Vagina (tissue), 2 donors: ENCODE measurements around the gene OAS2. TPM values are rescaled to one million over a fixed set of nuclear protein-coding genes. Genes with fewer than 3 reads are reported as not detected.
"Not testable (repeated sequence)": the region's sequence is repeated elsewhere in the genome, so short reads cannot be mapped to it uniquely, and the experiment has no call there.

Experiments
- DNase-seq, 2 donors: peaks; one replicate each; pipeline ENCODE4 v3.0.0-alpha.2; 2017; ENCODE audit errors: extremely low spot score in 2 of 2
- H3K27ac ChIP-seq: fragments of 200-600 bp; sonication (generic); one replicate; pipeline ENCODE4 v1.5.1; 2019
- H3K27me3 ChIP-seq: fragments of 200-600 bp; sonication (generic); one replicate; pipeline ENCODE4 v1.5.1; 2019
- H3K36me3 ChIP-seq, 2 donors: fragments of 200-600 bp; sonication (generic); one replicate each; pipeline ENCODE4 v1.5.1; 2017 to 2019
- H3K4me1 ChIP-seq: fragments of 200-600 bp; sonication (generic); one replicate; pipeline ENCODE4 v1.5.1; 2019
- H3K4me3 ChIP-seq, 2 donors: fragments of 200-600 bp; sonication (generic); 1 replicate in 1 of 2; 2 replicates in 1 of 2; pipeline ENCODE4 v1.5.1; 2016 to 2019
- H3K9me3 ChIP-seq: fragments of 200-600 bp; sonication (generic); one replicate; pipeline ENCODE4 v1.5.1; 2019
- POLR2A ChIP-seq, 2 donors: fragments of 450-650 bp; IDR thresholded peaks; one replicate each; pipeline ENCODE4 v1.6.1; 2017; ENCODE audit warnings: antibody characterized with exemption in 2 of 2, mild to moderate bottlenecking in 2 of 2, moderate library complexity in 2 of 2
- POLR2AphosphoS5 ChIP-seq, 2 donors: sonication (generic); formaldehyde crosslinking; IDR thresholded peaks; one replicate each; pipeline ENCODE4 v1.9.0; 2017; ENCODE audit warnings: antibody characterized with exemption in 2 of 2, mild to moderate bottlenecking in 2 of 2, low read depth in 1 of 2; ENCODE audit not compliant: insufficient read depth in 1 of 2
- intact Hi-C: fragments of 100-400 bp; cut with DNase I; formaldehyde crosslinking; loops from one replicate; pipeline ENCODE4 v1.15.1; 2023
- total RNA-seq: library from RNA; depleted of rRNA; stranded (reverse); fragments of >200 nt; gene quantifications from one replicate; pipeline ENCODE4 v1.2.3, GENCODE V29; 2016
- TF ChIP-seq, protein P1 (sequence below), 3 experiments: fragments of 450-650 bp in 2 of 3; fragments of 200-600 bp in 1 of 3; sonication (generic) in 1 of 3; IDR thresholded peaks; one replicate each; pipeline ENCODE4 v1.5.1; 2017 to 2019; ENCODE audit warnings: antibody characterized with exemption in 3 of 3, mild to moderate bottlenecking in 2 of 3, moderate library complexity in 2 of 3

OAS2 gene
- total RNA-seq, 1 donor from 2014 or later = 14.0 TPM

DNA sequence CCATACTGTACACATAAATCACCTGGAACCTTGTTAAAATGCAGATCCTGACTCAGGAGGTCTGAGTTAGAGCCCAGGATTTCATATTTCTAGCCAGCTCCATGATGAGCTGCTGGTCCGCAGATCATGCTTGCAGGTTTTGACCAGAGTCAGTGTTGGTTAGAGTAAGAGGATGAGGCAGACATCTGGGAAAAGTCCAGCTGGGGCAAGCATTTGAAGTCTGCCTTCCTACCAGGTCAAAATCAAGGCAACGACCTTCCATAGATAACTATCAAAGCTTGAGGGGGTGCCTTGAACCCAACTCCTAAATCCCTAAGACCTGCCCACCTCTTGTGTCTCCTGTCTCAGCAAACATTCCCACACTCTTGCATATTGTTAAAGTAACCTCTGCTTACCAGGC lies 9.2 kb downstream of the OAS2 start:
- Histone ChIP-seq H3K27ac (no peak overlapping the region), H3K27me3 (no peaks in the 10 kb centered on the region), H3K36me3 (peaks cover 0 to 7% of the 10 kb centered on the region in 2 donors), H3K4me3 (no peak overlapping the region), H3K4me1 (peaks cover 6% of the 10 kb centered on the region), H3K9me3 (no peaks in the 10 kb centered on the region)
- DNase-seq = peak; percentile 54 to 64
- intact Hi-C loops = no loop called here
- TF ChIP-seq POLR2A (IDR thresholded peaks at IDR 0.05) (no peak), POLR2AphosphoS5 (IDR thresholded peaks at IDR 0.05; ENCODE audit: insufficient read depth in 1 of 2, low read depth in 1 of 2) (no peak)
- TF ChIP-seq, protein P1, sequence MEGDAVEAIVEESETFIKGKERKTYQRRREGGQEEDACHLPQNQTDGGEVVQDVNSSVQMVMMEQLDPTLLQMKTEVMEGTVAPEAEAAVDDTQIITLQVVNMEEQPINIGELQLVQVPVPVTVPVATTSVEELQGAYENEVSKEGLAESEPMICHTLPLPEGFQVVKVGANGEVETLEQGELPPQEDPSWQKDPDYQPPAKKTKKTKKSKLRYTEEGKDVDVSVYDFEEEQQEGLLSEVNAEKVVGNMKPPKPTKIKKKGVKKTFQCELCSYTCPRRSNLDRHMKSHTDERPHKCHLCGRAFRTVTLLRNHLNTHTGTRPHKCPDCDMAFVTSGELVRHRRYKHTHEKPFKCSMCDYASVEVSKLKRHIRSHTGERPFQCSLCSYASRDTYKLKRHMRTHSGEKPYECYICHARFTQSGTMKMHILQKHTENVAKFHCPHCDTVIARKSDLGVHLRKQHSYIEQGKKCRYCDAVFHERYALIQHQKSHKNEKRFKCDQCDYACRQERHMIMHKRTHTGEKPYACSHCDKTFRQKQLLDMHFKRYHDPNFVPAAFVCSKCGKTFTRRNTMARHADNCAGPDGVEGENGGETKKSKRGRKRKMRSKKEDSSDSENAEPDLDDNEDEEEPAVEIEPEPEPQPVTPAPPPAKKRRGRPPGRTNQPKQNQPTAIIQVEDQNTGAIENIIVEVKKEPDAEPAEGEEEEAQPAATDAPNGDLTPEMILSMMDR (IDR thresholded peaks at IDR 0.05) = no peak

DNA sequence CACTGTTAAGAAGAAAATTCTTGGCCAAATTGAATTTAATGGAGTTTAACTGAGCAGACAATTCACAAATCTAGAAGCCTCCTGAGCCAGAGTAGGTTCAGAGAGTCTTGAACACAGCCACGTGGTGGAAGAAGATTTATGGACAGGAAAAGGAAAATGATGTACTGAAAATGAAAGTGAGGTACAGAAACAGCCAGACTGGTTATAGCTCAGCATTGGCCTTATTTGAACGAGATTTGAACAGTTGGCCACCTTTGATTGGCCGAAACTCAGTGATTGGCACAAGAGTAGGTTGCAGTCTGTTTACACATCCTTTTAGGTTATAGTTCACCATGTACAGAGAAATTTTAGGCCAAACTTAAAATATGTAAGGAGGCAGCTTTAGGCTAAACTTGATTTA lies 9.9 kb downstream of the OAS2 start:
- peak in 1 of 2 donors; percentile 13 for DNase-seq

DNA sequence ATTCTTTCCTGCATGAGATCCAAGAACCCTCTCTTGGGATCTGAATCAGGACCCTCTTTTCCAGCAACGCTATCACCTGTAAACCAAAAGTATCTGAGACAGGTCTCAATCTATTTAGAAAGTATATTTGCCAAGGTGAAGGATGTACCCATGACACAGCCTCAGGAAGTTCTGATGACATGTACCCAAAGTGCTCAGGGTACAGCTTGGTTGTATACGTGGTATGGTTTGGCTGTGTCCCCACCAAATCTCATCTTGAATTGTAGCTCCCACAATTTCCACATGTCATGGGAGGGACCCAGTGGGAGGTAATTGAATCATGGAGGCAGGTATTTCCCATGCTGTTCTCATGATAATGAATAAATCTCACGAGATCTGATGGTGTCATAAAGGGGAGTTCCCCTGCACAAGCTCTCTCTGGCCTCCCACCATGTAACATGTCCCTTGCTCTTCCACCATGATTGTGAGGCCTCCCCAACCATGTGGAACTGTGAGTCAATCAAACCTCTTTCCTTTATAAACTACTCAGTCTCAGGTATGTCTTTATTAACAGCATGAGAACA lies 10.6 kb downstream of the OAS2 start:
- H3K4me3 ChIP-seq, H3K9me3 ChIP-seq, H3K27me3 ChIP-seq, intact Hi-C loops, H3K4me1 ChIP-seq, H3K36me3 ChIP-seq, H3K27ac ChIP-seq: not testable (repeated sequence)
- peak in 1 of 2 donors; percentile 19 for DNase-seq

More for the DNA sequence above, 9.9 kb downstream of the OAS2 start:
- Histone ChIP-seq H3K9me3 (no peaks in the 10 kb centered on the region), H3K4me3 (no peak overlapping the region), H3K36me3 (peaks cover 0 to 7% of the 10 kb centered on the region in 2 donors), H3K4me1 (peaks cover 6% of the 10 kb centered on the region), H3K27ac (no peak overlapping the region), H3K27me3 (no peaks in the 10 kb centered on the region)
- intact Hi-C loops = no loop called here
- TF ChIP-seq POLR2A (IDR thresholded peaks at IDR 0.05) = no peak

DNA sequence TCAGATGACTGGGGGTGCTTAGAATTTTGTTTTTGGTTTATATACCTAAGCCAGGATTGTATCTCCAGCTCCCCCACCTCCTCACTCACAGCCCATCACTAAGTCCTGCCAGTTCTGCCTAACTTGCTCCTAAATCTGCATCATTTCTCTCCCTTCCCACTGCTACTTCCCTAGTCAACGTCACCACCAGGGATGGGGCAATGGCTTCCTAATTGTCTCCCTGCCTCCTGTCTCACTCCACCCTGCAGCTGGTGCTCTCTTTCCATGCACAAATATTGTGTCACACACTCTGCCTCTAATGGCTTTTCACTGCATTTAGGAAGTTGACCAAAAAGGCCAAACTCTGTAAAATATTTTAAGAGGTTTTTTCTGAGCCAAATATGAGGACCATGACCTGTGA lies 11.5 kb downstream of the OAS2 start:
- peaks cover 6% of the 10 kb centered on the region for H3K4me1 ChIP-seq
- H3K36me3 ChIP-seq = peaks cover 0 to 7% of the 10 kb centered on the region in 2 donors
- peak; percentile 16 to 46 for DNase-seq
- TF ChIP-seq, protein P1 (IDR thresholded peaks at IDR 0.05) = no peak
- no peak for TF ChIP-seq POLR2AphosphoS5 (IDR thresholded peaks at IDR 0.05; ENCODE audit: insufficient read depth in 1 of 2, low read depth in 1 of 2)
- no peak for TF ChIP-seq POLR2A (IDR thresholded peaks at IDR 0.05)
- no peaks in the 10 kb centered on the region for H3K9me3 ChIP-seq
- no peak overlapping the region for H3K4me3 ChIP-seq
- H3K27ac ChIP-seq = no peak overlapping the region
- intact Hi-C loops = no loop called here
- H3K27me3 ChIP-seq = no peaks in the 10 kb centered on the region

DNA sequence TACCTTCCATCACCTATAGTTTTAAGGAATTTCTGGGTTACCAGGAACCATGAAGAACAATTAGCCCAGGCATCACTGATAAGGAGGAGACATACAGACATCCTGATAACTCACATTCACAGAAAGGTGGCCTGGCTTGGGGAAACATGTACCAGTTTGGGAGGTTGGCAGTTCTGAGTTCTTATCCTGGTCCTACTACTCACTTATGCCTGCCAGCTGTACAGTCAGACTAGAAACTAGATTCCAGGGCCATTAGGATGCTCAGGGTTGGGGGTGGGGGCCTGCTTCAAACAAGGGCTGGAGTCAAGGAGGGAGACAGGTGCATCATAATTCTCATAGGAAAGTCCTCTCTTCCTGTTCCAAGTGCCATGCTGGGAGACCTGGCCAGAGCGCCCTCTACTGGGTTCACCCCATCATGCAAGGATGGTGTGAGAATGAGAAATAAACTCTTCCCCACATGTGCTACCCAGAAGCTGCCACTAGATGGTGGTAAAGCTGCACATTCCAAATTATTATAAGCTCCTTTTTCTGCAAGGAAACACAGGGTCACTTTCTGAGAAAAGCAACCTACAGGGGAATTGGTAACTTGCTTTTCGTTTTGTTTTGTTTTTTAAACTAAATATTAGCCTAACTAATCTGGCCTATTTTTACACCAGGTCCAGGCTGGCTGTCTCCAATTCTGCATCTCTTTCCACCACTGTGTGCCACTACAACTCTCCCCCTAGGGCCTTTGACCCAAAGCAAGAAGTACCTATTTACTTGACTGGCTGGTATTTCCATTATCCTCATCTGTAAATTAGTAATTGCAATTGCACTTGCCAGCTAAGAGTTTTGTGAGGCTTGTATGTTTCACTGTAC lies 14.5 kb downstream of the OAS2 start:
- H3K27ac ChIP-seq = no peak overlapping the region
- peaks cover 0 to 25% of the 10 kb centered on the region in 2 donors for H3K36me3 ChIP-seq
- intact Hi-C loops = no loop called here
- H3K9me3 ChIP-seq = no peaks in the 10 kb centered on the region
- TF ChIP-seq, protein P1 (IDR thresholded peaks at IDR 0.05) = peak in 2 of 3 experiments; percentile 35 to 65
- TF ChIP-seq POLR2AphosphoS5 (IDR thresholded peaks at IDR 0.05; ENCODE audit: insufficient read depth in 1 of 2, low read depth in 1 of 2) (no peak), POLR2A (IDR thresholded peaks at IDR 0.05) (no peak)
- peak; percentile 58 to 72 for DNase-seq
- no peak overlapping the region for H3K4me3 ChIP-seq
- no peaks in the 10 kb centered on the region for H3K27me3 ChIP-seq
- H3K4me1 ChIP-seq = no peaks in the 10 kb centered on the region

DNA sequence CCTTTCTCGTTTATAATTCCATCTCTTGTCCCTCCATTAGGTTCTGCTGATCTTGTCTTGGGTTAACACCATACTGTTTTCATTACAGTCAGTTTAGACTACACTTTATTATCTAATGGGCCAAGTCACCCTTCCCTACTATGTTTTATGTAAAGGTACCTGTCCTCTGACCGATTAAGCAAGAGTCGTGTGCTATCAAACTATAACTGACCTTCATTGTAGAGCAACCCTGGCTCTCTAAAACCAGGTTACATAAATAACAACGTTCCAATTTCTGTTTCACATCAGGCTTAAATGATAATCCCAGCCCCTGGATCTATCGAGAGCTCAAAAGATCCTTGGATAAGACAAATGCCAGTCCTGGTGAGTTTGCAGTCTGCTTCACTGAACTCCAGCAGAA lies 16.7 kb downstream of the OAS2 start:
- peaks cover 0 to 39% of the 10 kb centered on the region in 2 donors for H3K36me3 ChIP-seq
- H3K9me3 ChIP-seq = no peaks in the 10 kb centered on the region
- TF ChIP-seq POLR2A (IDR thresholded peaks at IDR 0.05) = no peak
- TF ChIP-seq, protein P1 (IDR thresholded peaks at IDR 0.05) = no peak
- no peak for TF ChIP-seq POLR2AphosphoS5 (IDR thresholded peaks at IDR 0.05; ENCODE audit: insufficient read depth in 1 of 2, low read depth in 1 of 2)
- DNase-seq = no peak
- intact Hi-C loops = no loop called here
- H3K27me3 ChIP-seq = no peaks in the 10 kb centered on the region
- H3K27ac ChIP-seq = no peak overlapping the region
- no peak overlapping the region for H3K4me3 ChIP-seq
- no peaks in the 10 kb centered on the region for H3K4me1 ChIP-seq
